Tibial nerve (tissue), 4 donors: ENCODE data around the gene OR6B1.

Experiments
- EP300 ChIP-seq, 2 donors: sonication (generic); formaldehyde crosslinking; IDR thresholded peaks; one replicate each; pipeline ENCODE4 v1.6.1; 2017; ENCODE audit warnings: antibody characterized with exemption in 2 of 2, mild to moderate bottlenecking in 1 of 2
- POLR2A ChIP-seq, 2 donors: fragments of 450-650 bp; IDR thresholded peaks; one replicate each; pipeline ENCODE4 v1.6.1; 2017; ENCODE audit warnings: antibody characterized with exemption in 2 of 2, mild to moderate bottlenecking in 2 of 2, moderate library complexity in 2 of 2
- TF ChIP-seq, protein P1 (sequence below), 5 experiments: fragments of 200-600 bp in 3 of 5; fragments of 450-650 bp in 2 of 5; sonication (generic) in 3 of 5; IDR thresholded peaks; one replicate each; pipeline ENCODE4 v1.5.1; 2016 to 2019; ENCODE audit warnings: antibody characterized with exemption in 5 of 5, mild to moderate bottlenecking in 3 of 5, moderate library complexity in 2 of 5

DNA sequence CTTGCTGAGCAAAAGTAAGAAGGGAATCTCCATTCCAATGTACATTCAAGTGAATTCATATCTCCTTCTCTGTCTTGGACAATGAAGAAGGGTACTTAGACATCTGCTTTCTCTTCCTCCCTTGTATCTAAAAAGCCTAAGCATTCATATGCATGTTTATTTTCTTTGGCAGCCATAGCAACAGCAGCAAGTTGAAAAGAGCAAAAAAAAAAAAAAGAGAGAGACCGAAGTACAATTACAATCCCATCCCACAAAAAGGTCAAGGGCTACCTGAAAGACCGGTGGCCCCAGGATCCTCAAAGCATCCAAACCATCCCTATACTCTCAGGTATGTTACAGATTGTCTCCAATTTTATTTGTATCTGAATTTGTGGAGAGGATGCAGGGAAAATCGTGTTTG is 41.3 kb upstream of the OR6B1 start:
- TF ChIP-seq, protein P1, sequence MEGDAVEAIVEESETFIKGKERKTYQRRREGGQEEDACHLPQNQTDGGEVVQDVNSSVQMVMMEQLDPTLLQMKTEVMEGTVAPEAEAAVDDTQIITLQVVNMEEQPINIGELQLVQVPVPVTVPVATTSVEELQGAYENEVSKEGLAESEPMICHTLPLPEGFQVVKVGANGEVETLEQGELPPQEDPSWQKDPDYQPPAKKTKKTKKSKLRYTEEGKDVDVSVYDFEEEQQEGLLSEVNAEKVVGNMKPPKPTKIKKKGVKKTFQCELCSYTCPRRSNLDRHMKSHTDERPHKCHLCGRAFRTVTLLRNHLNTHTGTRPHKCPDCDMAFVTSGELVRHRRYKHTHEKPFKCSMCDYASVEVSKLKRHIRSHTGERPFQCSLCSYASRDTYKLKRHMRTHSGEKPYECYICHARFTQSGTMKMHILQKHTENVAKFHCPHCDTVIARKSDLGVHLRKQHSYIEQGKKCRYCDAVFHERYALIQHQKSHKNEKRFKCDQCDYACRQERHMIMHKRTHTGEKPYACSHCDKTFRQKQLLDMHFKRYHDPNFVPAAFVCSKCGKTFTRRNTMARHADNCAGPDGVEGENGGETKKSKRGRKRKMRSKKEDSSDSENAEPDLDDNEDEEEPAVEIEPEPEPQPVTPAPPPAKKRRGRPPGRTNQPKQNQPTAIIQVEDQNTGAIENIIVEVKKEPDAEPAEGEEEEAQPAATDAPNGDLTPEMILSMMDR (IDR thresholded peaks at IDR 0.05): no peak
- TF ChIP-seq POLR2A (IDR thresholded peaks at IDR 0.05): no peak
- TF ChIP-seq EP300 (IDR thresholded peaks at IDR 0.05): no peak
